ENCODE measurements around the gene UBE2J2.
A peak's percentile ranks its signal among the peaks of the same experiment; 100 is the strongest.

The UBE2J2 gene

DNA sequence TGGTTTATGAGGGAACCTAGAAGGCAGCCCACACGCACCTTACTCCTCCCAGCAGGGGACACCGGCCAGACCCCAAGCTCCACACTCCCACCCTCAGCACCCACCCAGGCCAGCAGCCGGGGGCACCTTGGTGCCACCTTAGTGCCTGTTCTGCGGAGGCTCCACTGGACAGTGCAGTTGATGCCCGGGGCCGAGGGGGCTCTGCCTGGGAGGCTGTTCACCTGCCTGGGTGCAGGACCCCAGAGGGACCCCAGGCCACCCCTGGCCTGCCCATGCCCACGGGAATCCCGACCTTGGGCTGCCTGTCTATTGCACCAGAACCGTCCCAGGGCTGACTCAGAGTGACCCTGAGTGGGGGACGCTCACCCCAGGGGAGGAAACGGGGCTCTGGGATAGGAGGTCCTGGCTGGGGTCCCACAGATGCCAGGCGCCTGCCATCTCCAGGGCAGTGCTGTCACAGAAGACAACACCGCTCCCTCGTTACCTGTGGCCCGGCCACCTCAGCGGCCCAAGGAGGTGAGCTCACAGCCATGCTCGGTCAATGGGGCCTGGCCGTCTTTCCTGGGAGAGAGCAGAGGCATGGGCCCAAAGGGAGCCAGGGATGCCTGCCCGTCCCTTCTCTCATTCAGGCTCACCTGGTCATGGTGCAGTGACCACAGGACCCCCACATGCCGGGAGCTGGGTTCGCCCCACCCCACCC is 7.3 kb upstream of the UBE2J2 start:
- H3K27me3 Mint-ChIP-seq: no peaks in the 10 kb centered on the region

DNA sequence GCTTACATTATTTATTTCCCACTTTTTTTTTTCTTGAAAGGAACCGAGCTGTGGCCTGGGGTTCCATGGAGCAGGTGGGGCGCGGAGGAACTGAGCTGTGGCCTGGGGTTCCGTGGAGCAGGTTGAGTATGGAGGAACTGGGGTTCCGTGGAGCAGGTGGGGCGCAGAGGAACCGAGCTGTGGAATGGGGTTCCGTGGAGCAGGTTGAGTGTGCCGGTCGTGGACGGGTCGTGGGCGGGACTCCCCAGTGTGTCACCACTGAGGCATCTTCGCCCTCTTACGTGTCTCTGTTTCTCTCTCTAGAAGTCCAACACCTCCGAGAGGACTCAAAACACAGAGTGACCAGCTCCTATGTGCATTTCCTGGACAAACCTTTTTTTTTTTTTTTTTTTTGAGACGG is 5.4 kb upstream of the UBE2J2 start:
- H3K4me3 Mint-ChIP-seq: no peak overlapping the region
- no peak for DNase-seq

More for the DNA sequence above, 7.3 kb upstream of the UBE2J2 start:
- H3K27ac Mint-ChIP-seq: no peak overlapping the region
- H3K4me3 Mint-ChIP-seq: no peak overlapping the region
- H3K4me1 Mint-ChIP-seq: peaks cover 14% of the 10 kb centered on the region
- ATAC-seq: no peak
- H3K9me3 Mint-ChIP-seq: no peaks in the 10 kb centered on the region
- DNase-seq: no peak

DNA sequence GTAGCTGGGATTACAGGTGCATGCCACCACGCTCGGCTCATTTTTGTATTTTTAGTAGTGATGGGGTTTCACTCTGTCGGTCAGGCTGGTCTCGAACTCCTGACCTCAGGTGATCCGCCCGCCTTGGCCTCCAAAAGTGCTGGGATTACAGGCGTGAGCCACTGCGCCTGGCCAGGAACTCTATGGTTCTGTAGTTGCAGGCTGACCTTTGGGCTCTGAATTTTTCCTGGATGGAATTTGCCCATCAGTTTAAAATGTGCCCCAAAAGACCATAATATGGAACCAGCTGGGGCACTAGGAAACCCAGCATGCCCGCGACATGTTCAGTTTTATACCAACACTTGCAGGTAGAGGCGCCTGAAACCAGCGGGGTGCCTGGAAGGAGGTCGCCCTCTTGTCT is 5.0 kb upstream of the UBE2J2 start:
- peaks cover 19% of the 10 kb centered on the region for H3K4me1 Mint-ChIP-seq
- no peak overlapping the region for H3K4me3 Mint-ChIP-seq
- H3K27me3 Mint-ChIP-seq: no peaks in the 10 kb centered on the region
- no peaks in the 10 kb centered on the region for H3K9me3 Mint-ChIP-seq
- H3K27ac Mint-ChIP-seq: peak overlapping the region in 1 of 2 donors; percentile 25
- ATAC-seq (no peak), DNase-seq (no peak)

More for the DNA sequence above, 5.4 kb upstream of the UBE2J2 start:
- no peaks in the 10 kb centered on the region for H3K9me3 Mint-ChIP-seq
- H3K27ac Mint-ChIP-seq: peak overlapping the region in 1 of 2 donors; percentile 25
- peaks cover 21% of the 10 kb centered on the region for H3K4me1 Mint-ChIP-seq
- no peaks in the 10 kb centered on the region for H3K27me3 Mint-ChIP-seq
- no peak for ATAC-seq

DNA sequence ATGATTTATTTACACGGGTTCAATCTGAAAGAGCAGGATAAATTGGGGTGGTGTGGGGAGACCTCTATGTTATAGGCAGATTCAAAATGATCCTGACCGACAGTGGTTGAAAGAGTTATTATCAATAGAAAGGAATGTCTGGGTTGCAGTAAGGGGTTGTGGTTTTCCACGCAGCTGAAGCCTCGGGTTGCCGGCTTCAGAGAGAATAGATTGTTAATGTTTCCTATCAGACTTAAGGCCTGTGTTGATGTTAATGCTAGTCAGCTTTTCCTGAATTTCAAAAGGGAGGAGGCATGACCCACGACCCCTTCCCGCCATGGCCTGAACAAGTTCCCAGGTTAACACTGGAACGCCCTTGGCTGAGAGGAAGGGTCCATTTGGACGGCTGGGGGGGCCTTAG is 2.2 kb upstream of the UBE2J2 start:
- Mint-ChIP-seq H3K9me3 (no peaks in the 10 kb centered on the region), H3K27ac (no peak overlapping the region), H3K4me3 (no peak overlapping the region), H3K4me1 (peaks cover 29% of the 10 kb centered on the region), H3K27me3 (no peaks in the 10 kb centered on the region)
- DNase-seq: no peak
- no peak for ATAC-seq

DNA sequence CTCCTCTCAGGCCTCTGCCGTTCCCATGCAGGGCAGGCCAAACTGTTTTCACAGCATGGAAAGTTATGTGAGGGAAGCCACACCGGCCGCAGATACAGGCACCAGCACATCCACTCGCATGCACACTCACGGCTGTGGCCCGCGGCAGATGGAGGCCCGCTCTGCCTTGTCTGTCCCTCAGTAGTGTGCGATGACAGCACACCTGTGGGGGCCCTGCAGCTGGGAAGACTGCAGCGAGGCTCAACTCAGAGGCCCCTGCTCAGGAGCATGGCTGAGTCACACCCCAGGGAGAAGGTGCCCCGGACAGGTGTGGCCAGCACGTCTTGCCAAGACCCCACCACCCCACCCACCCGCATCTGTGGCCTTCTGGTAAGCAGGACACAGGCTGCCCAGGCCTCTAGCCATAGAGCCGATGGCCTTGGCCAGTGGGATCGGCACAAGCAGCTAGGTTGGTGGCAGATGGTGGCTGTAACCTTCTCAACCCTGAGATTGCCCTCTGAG is 1.3 kb upstream of the UBE2J2 start:
- Mint-ChIP-seq H3K9me3 (no peaks in the 10 kb centered on the region), H3K27me3 (no peaks in the 10 kb centered on the region), H3K4me1 (peaks cover 38% of the 10 kb centered on the region), H3K27ac (no peak overlapping the region), H3K4me3 (peak overlapping the region; percentile 76 to 84)
- no peak for DNase-seq
- ATAC-seq: no peak

DNA sequence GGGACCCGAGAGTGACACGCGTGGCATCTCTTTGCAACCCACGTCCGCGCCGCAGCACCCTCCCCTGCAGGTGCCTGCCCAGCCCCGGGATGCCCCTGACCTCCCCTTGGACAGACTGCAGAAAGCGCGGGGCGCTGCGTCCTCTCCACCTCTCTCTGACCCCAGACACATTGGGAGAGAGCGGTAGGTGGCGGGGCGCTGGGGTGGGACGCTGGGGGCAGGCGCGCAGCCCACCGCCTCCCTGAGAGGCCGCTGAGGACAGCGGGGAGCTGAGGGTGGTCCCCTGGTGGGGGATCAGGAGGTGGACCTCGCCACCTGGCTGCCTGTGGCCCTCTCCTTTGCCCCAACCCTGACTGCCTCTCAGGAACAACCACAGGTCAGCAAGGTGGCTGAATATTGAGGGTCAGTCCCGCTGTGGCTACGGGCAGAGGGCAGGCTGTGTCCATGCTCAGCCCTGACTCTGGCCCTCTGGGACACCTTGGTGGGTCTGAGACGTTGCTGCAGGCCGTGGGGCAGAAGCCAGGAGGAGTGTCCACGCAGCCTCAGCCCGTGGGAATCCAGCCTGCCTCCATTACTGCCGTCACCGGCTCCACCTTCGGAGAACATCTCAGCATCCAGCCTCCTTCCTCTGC is 761 bp upstream of the UBE2J2 start:
- Mint-ChIP-seq H3K4me3 (peak overlapping the region; percentile 76 to 84), H3K4me1 (peaks cover 43% of the 10 kb centered on the region), H3K27ac (peak overlapping the region in 1 of 2 donors; percentile 48), H3K9me3 (no peaks in the 10 kb centered on the region), H3K27me3 (no peaks in the 10 kb centered on the region)
- DNase-seq (no peak), ATAC-seq (peak; percentile 41)

DNA sequence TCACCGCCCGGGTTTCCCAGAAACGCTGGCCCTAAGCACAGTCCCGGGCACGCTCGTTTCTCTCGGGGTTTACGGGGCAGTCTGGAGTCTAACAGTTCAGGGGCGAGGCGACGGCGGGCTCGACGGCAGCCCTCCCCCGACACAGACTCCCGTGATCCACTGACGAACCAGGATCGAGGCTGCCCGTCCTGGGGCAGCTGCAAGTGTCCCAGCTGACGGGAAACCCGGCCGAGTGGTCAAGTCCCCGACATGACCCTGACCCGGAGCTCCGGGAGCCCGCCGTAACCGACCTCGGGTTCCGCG is 494 bp downstream of the UBE2J2 start:
- DNase-seq (no peak), ATAC-seq (no peak)
- Mint-ChIP-seq H3K4me1 (peaks cover 51% of the 10 kb centered on the region), H3K4me3 (peak overlapping the region; percentile 88 to 89), H3K27ac (peak overlapping the region; percentile 89 to 97), H3K9me3 (no peaks in the 10 kb centered on the region), H3K27me3 (no peaks in the 10 kb centered on the region)

DNA sequence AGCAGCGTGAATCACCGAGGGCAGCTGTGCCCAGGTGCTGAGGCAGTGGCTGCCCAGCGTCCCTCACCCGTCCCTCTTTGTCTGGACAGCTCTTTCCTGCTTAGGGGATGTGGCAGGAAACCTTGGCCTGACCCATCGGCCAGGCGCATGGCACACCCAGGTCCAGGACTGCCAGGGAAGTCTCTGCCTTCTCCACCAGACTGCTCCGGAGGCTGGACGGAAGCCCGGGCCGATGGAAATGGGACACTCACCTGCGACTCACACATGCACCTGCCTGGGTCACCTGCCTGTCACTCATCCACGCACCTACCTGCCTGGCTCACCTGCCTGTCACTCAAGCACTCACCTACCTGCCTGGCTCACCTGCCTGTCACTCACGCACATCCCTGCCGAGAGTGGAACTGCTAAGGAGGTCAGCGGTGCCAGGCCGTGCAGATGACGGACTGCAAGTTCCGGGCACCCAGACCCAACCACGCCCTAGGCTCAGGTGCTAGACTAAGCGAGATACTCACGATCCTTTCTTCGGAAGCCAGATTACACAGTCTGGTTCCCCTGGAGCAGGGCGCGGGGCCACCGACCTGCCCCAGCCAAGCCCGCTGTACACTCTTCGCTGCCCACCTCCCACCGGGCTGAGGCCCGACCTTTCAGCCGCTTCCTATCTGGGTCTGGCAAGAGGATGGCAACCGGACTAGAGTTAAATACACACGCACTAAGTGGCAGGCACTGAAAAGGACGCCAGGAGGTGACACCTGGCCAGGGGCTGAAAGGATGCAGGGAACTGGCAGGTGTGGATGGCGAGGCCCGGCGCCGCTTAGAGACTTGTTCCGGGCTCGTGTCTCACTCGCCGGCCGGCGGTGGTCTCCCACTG is 1.1 kb downstream of the UBE2J2 start:
- Mint-ChIP-seq H3K27me3 (no peaks in the 10 kb centered on the region), H3K4me1 (peaks cover 56% of the 10 kb centered on the region), H3K27ac (peak overlapping the region; percentile 89 to 97), H3K9me3 (no peaks in the 10 kb centered on the region), H3K4me3 (peak overlapping the region; percentile 88 to 89)
- no peak for DNase-seq
- no peak for ATAC-seq

DNA sequence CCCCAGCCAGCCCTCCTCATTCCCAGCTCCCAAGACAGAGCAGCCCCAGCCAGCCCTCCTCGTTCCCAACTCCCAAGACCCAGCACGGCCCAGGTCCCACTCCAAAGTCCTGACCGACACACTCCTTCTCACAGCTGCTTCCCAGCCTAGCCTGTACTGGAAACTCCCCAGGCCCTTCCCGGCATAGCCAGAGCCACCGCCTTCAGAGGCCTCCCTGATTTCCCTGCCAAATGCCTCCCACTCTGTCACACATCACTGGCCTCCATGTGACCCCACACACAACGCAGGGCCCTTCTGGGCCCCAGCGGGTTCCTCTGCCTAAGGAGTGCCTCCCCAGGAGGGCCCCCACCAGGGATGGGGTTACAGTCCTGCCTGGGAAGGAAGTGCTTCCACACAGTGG is 2.8 kb downstream of the UBE2J2 start:
- Mint-ChIP-seq H3K27me3 (no peaks in the 10 kb centered on the region), H3K4me1 (peaks cover 66% of the 10 kb centered on the region), H3K4me3 (peak overlapping the region; percentile 69 to 88), H3K9me3 (no peaks in the 10 kb centered on the region), H3K27ac (peak overlapping the region; percentile 76 to 81)
- DNase-seq: no peak
- ATAC-seq: no peak

DNA sequence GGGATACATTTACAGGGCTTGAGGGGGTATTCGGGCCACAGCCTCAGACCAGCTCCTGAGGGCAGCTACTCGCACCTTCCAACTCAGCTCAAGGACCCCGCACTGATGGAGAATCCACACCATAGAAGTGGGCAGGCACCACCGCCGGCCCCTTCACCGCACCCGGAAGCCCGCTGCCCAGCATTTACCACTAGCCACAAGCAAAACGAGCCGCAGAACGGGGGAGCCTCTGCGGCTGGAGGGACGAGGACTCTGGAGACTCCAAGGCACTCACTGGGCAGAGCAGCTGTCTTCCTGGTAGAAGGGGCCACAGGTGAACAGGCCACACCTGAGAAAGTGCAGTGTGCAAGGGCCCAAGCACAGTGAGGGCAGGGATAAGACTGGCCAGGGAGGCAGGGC is 5.4 kb downstream of the UBE2J2 start:
- Mint-ChIP-seq H3K27ac (no peak overlapping the region), H3K4me1 (peaks cover 62% of the 10 kb centered on the region), H3K4me3 (no peak overlapping the region), H3K27me3 (no peaks in the 10 kb centered on the region), H3K9me3 (no peaks in the 10 kb centered on the region)
- no peak for ATAC-seq
- DNase-seq: no peak

DNA sequence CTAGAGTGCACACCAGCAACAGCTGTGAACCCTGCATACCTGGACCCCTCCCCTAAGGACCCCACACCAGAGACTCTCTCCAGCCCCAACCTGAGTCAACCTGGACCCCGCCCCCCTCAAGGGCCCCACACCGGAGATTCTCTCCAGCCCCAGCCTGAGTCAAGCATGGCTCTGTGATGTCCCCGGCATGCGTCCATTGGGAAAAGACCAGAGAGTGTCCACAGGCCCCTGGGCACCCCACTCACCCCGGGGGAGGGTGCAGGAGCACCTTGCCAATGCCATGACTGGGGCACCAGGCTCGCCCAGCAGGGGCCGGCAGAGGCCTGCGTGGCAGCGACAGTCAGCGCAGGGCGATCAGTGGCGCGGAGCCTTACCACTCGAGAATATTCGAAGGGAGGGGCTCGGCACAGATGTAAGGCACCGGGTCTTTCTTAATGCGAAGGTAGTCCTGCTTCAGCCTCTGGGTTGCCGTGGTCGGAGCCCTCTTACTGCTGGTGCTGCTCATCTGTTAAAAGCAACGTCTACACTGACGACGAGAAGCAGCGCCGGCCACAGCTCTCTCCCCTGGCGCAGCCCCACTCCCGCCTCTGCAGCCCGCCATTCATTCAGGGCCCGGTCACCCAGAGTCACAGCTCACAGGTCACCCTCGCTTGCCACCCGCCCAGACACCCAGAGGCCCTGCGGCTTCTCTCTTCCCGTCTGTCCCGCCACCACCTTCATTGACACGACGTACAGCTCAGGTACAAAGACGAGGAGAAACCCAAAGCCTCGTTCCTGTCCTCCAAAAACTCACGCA is 6.0 kb downstream of the UBE2J2 start:
- DNase-seq: no peak
- ATAC-seq: no peak
- Mint-ChIP-seq H3K27ac (no peak overlapping the region), H3K4me3 (no peak overlapping the region), H3K27me3 (no peaks in the 10 kb centered on the region), H3K9me3 (no peaks in the 10 kb centered on the region), H3K4me1 (peaks cover 63% of the 10 kb centered on the region)

DNA sequence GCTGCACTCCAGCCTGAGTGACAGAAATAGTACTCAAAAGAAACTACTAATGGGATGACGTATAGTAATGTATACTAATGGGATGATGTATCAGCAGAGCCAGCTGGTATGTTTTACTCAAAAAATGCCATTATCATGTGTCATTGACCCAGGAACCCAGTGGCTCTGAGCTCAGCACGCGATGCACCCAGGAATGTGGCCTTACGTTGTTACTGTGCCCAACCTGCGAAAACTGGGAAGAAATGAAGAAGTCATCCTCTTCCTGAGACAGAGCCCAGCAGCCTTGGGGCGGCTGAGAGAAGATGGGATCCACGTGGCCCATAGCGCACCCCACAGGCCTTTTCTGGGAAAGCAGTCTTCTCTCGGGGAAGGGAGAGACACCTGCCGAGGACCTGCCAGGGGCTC is 8.8 kb downstream of the UBE2J2 start:
- Mint-ChIP-seq H3K4me3 (no peak overlapping the region), H3K27ac (no peak overlapping the region)

DNA sequence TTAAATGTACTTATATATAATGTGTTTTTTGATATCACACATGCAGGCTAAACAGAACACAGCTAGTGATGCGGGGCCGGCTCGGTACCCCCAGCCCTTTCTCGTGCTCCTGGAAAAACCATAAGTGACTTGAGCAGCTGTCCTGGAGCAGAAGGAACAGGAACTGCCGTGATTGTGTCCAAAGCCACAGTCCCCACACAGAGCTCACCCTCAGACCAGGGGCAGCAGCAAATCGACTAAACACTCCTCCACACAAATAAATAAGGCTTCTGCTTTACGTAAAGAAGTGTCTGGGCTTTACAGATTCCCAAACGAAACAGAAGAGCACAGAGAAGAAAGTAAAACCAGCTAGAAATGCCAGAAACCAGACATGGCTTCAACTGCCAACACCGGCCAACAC is 9.6 kb downstream of the UBE2J2 start:
- H3K4me3 Mint-ChIP-seq: no peak overlapping the region
- no peaks in the 10 kb centered on the region for H3K9me3 Mint-ChIP-seq
- no peak for ATAC-seq
- peaks cover 50% of the 10 kb centered on the region for H3K4me1 Mint-ChIP-seq
- H3K27me3 Mint-ChIP-seq: no peaks in the 10 kb centered on the region
- no peak overlapping the region for H3K27ac Mint-ChIP-seq
- DNase-seq: no peak

More for the DNA sequence above, 8.8 kb downstream of the UBE2J2 start:
- Mint-ChIP-seq H3K9me3 (no peaks in the 10 kb centered on the region), H3K4me1 (peaks cover 49% of the 10 kb centered on the region), H3K27me3 (no peaks in the 10 kb centered on the region)
- no peak for DNase-seq
- ATAC-seq: no peak

DNA sequence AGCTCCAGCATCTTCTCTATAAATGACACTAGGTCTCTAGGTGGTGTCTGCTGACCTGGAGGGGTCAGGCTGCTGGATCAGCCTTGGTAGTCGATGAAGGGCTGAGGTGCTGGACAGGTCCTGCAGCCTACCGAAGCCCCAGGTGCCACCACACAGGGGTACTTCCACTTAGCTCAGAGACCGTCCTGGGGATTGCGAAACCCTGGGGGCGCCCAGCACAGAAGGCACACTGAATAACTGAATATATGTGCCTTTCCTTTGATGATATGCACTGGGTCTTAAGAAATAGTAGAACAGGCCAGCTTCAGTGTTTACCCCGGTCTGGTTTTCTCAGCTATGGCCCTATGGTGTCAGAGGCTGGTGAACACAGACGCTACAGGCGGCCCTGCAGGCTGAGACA is 10.9 kb downstream of the UBE2J2 start:
- Mint-ChIP-seq H3K9me3 (no peaks in the 10 kb centered on the region), H3K27me3 (no peaks in the 10 kb centered on the region), H3K4me3 (no peak overlapping the region), H3K27ac (no peak overlapping the region), H3K4me1 (peaks cover 42% of the 10 kb centered on the region)
- no peak for ATAC-seq
- no peak for DNase-seq

DNA sequence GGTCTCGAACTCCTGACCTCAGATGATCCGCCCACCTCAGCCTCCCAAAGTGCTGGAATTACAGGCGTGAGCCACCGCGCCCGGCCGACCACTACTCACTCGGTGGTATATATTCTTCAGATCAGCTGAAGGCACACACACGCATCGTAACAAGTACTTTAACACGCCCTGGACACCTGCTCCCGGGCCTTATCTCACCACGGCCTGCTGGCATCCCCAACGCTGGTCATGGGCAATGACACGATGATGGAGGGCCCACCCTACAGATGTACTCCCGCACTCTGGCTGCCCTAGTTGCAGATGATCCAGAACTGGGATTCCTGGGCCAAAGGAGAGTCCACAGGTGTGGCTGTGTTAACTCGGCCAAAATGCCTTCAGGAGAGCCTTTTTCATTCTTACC is 11.6 kb downstream of the UBE2J2 start:
- DNase-seq: no peak
- no peak overlapping the region for H3K4me3 Mint-ChIP-seq
- no peaks in the 10 kb centered on the region for H3K9me3 Mint-ChIP-seq
- H3K27ac Mint-ChIP-seq: peak overlapping the region in 1 of 2 donors; percentile 59
- no peaks in the 10 kb centered on the region for H3K27me3 Mint-ChIP-seq
- peaks cover 38% of the 10 kb centered on the region for H3K4me1 Mint-ChIP-seq
- ATAC-seq: no peak

All from stimulated activated naive CD8-positive, alpha-beta T cell treated with anti-CD3 and anti-CD28 coated beads, Interleukin-15, amount 100 ng/mL, for 72 hours (primary cell).